Stimulated activated CD8-positive, alpha-beta memory T cell treated with anti-CD3 and anti-CD28 coated beads, Interleukin-2, amount 100 ng/mL, for 1 hour (primary cell): ENCODE results near the gene ASTN2.

ENCODE experiments used
- DNase-seq, 2 donors: peaks; one replicate each; pipeline ENCODE4 v3.0.0-alpha.2; 2020; ENCODE audit warnings: low read depth in 2 of 2

ASTN2 gene

GRCh38 chr9:116617389-116617788, 797.5 kb downstream of the ASTN2 start:
- DNase-seq: no peak

GRCh38 chr9:116616304-116616914, 798.4 kb downstream of the ASTN2 start:
- no peak for DNase-seq

GRCh38 chr9:116608064-116608463, 806.8 kb downstream of the ASTN2 start:
- no peak for DNase-seq

- DNase-seq: no peak
Measured at GRCh38 chr9:116605904-116606341, 808.9 kb downstream of the ASTN2 start.

- no peak for DNase-seq
Measured at GRCh38 chr9:116605060-116605459, 809.8 kb downstream of the ASTN2 start.

- no peak for DNase-seq
Measured at GRCh38 chr9:116604251-116604650, 810.6 kb downstream of the ASTN2 start.

- DNase-seq: no peak
Measured at GRCh38 chr9:116599342-116599884, 815.4 kb downstream of the ASTN2 start.

- DNase-seq: no peak
Measured at GRCh38 chr9:116596646-116597045, 818.2 kb downstream of the ASTN2 start.

GRCh38 chr9:116594547-116594946, 820.3 kb downstream of the ASTN2 start:
- no peak for DNase-seq

GRCh38 chr9:116592970-116593369, 821.9 kb downstream of the ASTN2 start:
- DNase-seq: no peak

GRCh38 chr9:116589392-116590354, 825.2 kb downstream of the ASTN2 start:
- no peak for DNase-seq

GRCh38 chr9:116587919-116588318, 826.9 kb downstream of the ASTN2 start:
- DNase-seq: no peak

- no peak for DNase-seq
Measured at GRCh38 chr9:116585896-116586295, 829.0 kb downstream of the ASTN2 start.

GRCh38 chr9:116585204-116585603, 829.7 kb downstream of the ASTN2 start:
- no peak for DNase-seq

- no peak for DNase-seq
Measured at GRCh38 chr9:116580853-116581252, 834.0 kb downstream of the ASTN2 start.

GRCh38 chr9:116576386-116576785, 838.5 kb downstream of the ASTN2 start:
- DNase-seq: no peak

GRCh38 chr9:116574027-116574679, 840.7 kb downstream of the ASTN2 start:
- DNase-seq: no peak

- no peak for DNase-seq
Measured at GRCh38 chr9:116572095-116572748, 842.6 kb downstream of the ASTN2 start.

- DNase-seq: no peak
Measured at GRCh38 chr9:116569111-116569510, 845.7 kb downstream of the ASTN2 start.

- no peak for DNase-seq
Measured at GRCh38 chr9:116566677-116567488, 848.0 kb downstream of the ASTN2 start.

GRCh38 chr9:116565986-116566385, 848.9 kb downstream of the ASTN2 start:
- no peak for DNase-seq
